MCF 10A (cell line): Measurements from ENCODE around the gene PCED1B. TPM values are rescaled to one million over a fixed set of nuclear protein-coding genes. Genes with fewer than 3 reads are reported as not detected.

ENCODE experiments used
- BruUV-seq: library from RNA; stranded (reverse); fragments of 400-500 nt; replicated peaks from 2 replicates; lab custom pipeline; 2021; lab: Mats Ljungman, UMichigan
- CTCF ChIA-PET: fragments of 300-600 bp; sonication (Branson Sonifier 250); formaldehyde crosslinking; extraction: SDS; loops from one replicate; lab custom pipeline; 2021; ENCODE audit warnings: antibody characterized with exemption, inconsistent platforms; lab: Yijun Ruan, JAX
- POLR2A ChIA-PET: fragments of 300-600, 350-650 bp; sonication (Branson Sonifier 250); formaldehyde crosslinking; extraction: SDS; loops from one replicate; lab custom pipeline; 2020; ENCODE audit warnings: antibody characterized with exemption, inconsistent platforms; lab: Yijun Ruan, JAX
- DNase-seq: peaks from one replicate; pipeline ENCODE4 v3.0.0-alpha.2; 2018; ENCODE audit not compliant: unreplicated experiment
- H3K27ac Mint-ChIP-seq: one replicate; pipeline ENCODE4 v1.8.0; 2022; ENCODE audit warnings: mild to moderate bottlenecking, low read depth, mixed read lengths; ENCODE audit not compliant: unreplicated experiment
- H3K27me3 Mint-ChIP-seq: one replicate; pipeline ENCODE4 v1.8.0; 2022; ENCODE audit warnings: mixed read lengths; ENCODE audit not compliant: insufficient read depth, unreplicated experiment
- H3K36me3 Mint-ChIP-seq: one replicate; pipeline ENCODE4 v1.8.0; 2022; ENCODE audit warnings: mild to moderate bottlenecking, moderate library complexity, mixed read lengths; ENCODE audit not compliant: insufficient read depth, unreplicated experiment
- H3K4me1 Mint-ChIP-seq: one replicate; pipeline ENCODE4 v1.8.0; 2022; ENCODE audit warnings: mixed read lengths; ENCODE audit not compliant: insufficient read depth, unreplicated experiment
- H3K4me3 Mint-ChIP-seq: one replicate; pipeline ENCODE4 v1.8.0; 2022; ENCODE audit warnings: mild to moderate bottlenecking, moderate library complexity, mixed read lengths; ENCODE audit not compliant: unreplicated experiment
- H3K9me3 Mint-ChIP-seq: one replicate; pipeline ENCODE4 v1.8.0; 2022; ENCODE audit warnings: mixed read lengths; ENCODE audit not compliant: unreplicated experiment
- CTCF ChIP-seq: fragments of 200-600 bp; IDR thresholded peaks from one replicate; pipeline ENCODE4 v1.8.0; 2022; ENCODE audit warnings: antibody characterized with exemption, mild to moderate bottlenecking; ENCODE audit not compliant: unreplicated experiment
- intact Hi-C: fragments of 100-400 bp; cut with micrococcal nuclease; formaldehyde crosslinking; loops from 2 replicates; pipeline ENCODE4 v1.14.1; 2022
- total RNA-seq: library from RNA; stranded (reverse); gene quantifications from 2 replicates; pipeline ENCODE4 v1.2.3, GENCODE V29; 2022

The PCED1B gene
- total RNA-seq, 1 experiment from 2014 or later = 9.6 TPM

- DNase-seq = no peak
- Mint-ChIP-seq H3K27me3 (no peaks in the 10 kb centered on the region), H3K36me3 (no peaks in the 10 kb centered on the region), H3K4me3 (no peak overlapping the region), H3K27ac (no peak overlapping the region), H3K9me3 (peaks cover 8% of the 10 kb centered on the region), H3K4me1 (peaks cover 8% of the 10 kb centered on the region)
- BruUV-seq = no TSS peak
- no peak for TF ChIP-seq CTCF
- intact Hi-C loops = no loop called here
- ChIA-PET POLR2A (no interaction called here), CTCF (interaction anchor here (0.6 kb wide), 1 partner anchor 545 kb away, joined by 3 read pairs; no protein-coding TSS in a partner anchor)
Observed at GRCh38 chr12:47038270-47038748, 41.1 kb upstream of the PCED1B start.

- Mint-ChIP-seq H3K4me1 (peaks cover under 1% of the 10 kb centered on the region), H3K27ac (no peak overlapping the region), H3K4me3 (no peak overlapping the region), H3K9me3 (peaks cover 8% of the 10 kb centered on the region), H3K36me3 (no peaks in the 10 kb centered on the region), H3K27me3 (no peaks in the 10 kb centered on the region)
- POLR2A ChIA-PET = no interaction called here
- TF ChIP-seq CTCF = no peak
- CTCF ChIA-PET = no interaction called here
- intact Hi-C loops = no loop called here
- no TSS peak for BruUV-seq
- DNase-seq = no peak
Observed at GRCh38 chr12:47039079-47039478, 40.3 kb upstream of the PCED1B start.

DNA sequence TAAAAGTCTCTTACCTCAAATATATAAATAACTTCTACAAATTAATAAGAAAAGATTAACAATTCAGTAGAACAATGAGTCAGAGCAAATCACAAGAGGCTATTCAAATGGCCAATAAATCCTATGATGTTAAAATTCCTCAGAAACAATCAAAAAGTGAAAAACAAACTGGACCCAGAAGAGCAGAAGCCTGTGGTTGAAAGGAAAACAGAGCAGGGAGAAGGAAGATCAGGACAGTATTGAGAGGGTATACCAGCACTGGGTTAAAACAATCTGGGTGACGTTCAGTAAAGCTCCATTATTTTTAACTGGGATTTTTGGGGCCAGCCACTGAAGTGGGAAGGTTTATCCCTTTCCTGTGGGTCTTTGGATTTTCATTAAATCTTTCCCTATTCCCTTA is 39.7 kb upstream of the PCED1B start:
- no peaks in the 10 kb centered on the region for H3K4me1 Mint-ChIP-seq
- intact Hi-C loops = no loop called here
- H3K27ac Mint-ChIP-seq = no peak overlapping the region
- DNase-seq = no peak
- BruUV-seq = no TSS peak
- peaks cover 8% of the 10 kb centered on the region for H3K9me3 Mint-ChIP-seq
- CTCF ChIA-PET = interaction anchor here (0.7 to 1.0 kb wide), 2 partner anchors 32 to 264 kb away, joined by 3 read pairs; no protein-coding TSS in a partner anchor
- no peaks in the 10 kb centered on the region for H3K36me3 Mint-ChIP-seq
- no peaks in the 10 kb centered on the region for H3K27me3 Mint-ChIP-seq
- POLR2A ChIA-PET = no interaction called here
- no peak overlapping the region for H3K4me3 Mint-ChIP-seq
- no peak for TF ChIP-seq CTCF

DNA sequence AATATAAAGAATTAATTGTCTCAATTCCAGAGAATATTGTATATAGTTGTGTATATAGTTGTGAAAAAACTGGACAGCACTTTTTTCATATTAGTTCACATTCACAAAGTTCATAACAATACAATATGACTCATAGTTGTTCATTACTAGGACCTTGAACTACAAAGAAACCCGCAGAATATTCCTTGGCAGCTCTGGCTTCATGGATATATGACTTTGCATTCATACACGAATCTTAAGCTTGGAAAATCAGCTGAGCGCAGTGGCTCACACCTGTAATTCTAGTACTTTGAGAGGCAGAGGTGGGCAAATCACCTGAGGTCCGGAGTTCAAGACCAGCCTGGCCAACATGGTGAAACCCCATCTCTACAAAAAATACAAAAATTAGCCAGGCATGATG is 38.1 kb upstream of the PCED1B start:
- no peaks in the 10 kb centered on the region for H3K4me1 Mint-ChIP-seq
- ChIA-PET POLR2A (no interaction called here), CTCF (no interaction called here)
- no peak for TF ChIP-seq CTCF
- no peak overlapping the region for H3K27ac Mint-ChIP-seq
- no peak for DNase-seq
- no TSS peak for BruUV-seq
- H3K36me3 Mint-ChIP-seq = no peaks in the 10 kb centered on the region
- intact Hi-C loops = no loop called here
- no peak overlapping the region for H3K4me3 Mint-ChIP-seq
- no peaks in the 10 kb centered on the region for H3K27me3 Mint-ChIP-seq
- H3K9me3 Mint-ChIP-seq = peaks cover 8% of the 10 kb centered on the region
